IPS-NIHi7 (cell line): ENCODE data around the gene PACS1.

Experiments used
- DNase-seq: peaks from one replicate; pipeline ENCODE4 v3.0.0; 2012; ENCODE audit warnings: mixed read lengths; ENCODE audit errors: extremely low spot score

PACS1 gene

DNA sequence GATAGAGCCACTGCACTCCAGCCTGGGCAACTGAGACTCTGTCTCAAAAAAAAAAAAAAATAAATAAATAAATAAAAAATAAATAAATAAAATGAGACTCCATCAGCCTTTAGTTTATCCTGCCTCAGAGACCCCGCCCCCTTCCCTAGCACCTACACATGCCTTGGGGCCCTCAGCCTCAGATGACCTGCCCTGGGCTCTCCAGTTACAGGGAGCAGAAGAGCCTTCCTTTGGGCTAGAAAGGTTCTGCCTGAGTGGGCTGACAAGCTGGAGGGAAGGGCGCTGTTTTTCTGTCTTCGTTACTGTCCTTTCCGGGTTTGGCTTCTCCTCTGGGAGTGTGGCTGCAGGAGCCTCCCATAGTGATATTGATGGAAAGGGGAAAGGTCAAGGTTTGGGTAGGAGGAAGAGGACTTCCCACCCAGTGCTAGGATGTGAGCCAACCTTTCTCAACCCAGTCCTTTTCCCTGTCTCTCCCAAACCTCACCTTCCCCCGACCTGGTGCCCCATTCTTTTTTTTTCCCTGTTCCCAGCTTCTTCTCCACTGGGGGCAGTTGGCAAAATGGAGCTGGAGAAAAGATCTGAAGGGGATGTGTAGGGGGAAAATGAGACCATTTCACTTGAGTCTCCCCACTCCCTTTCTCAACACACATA is 19.4 kb upstream of the PACS1 start:
- no peak for DNase-seq

GRCh38 chr11:66051371-66051765 is 18.7 kb upstream of the PACS1 start:
- no peak for DNase-seq

DNA sequence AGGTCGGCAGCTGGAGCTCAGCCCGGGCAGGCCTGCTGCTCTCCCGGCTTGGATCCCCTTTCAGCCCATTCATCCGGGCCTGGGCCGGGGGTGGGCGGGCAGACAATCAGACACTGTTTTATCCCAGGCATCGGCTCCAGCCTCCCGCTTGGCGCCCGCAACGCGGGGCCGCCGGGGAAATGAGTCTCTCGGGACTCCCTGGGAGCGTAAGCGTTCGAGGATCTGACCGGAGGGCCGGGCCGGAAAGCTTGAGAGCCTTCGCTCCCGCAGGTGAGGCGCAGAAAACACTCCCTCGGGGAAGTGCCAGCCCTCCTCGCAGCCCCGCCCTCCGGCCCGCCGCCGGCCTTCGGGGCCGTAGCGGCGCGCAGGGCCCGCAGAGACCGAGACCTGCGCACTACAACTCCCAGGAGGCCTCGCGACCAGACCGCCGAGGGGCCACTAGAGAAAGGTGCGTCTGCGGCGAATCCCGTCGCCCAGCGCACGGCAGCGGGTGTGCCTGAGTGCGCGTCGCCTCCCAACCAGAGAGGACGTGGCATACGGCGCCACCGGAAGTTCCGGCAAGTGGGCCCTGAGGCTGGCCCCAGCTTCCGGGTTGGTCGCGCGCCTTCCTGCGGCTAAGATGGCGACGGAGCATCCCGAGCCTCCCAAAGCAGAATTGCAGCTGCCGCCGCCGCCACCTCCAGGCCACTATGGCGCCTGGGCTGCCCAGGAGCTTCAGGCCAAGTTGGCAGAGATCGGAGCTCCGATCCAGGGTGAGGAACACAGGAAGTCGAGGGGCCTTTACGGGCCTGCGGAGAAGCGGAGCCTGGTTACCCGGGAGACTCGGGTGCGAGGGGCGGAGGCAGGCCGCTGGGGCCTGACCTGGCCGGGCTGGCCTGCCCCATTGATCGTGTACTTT is 18.1 kb upstream of the PACS1 start, which contains the start of gene SF3B2:
Gene SF3B2, plus strand, starts transcription at position 599 of the 898 bp plus-strand sequence. Its CDS starts 21 bp downstream, at position 620.
- peak; percentile 97 for DNase-seq

DNA sequence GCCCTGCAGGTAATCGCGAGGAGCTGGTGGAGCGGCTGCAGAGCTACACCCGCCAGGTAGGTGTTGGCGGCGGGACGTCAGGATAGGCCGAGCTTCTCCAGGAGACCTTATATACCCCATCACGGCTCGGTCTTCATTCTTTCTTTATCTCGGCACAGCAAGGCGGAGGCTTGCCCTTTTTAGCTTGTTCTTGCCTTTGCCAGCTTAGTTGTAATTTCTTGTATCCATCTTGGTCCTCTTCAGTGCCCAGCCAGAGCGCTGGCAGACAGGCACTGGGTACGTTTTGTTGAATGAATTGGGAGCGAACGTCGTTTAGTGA is 17.4 kb upstream of the PACS1 start:
- DNase-seq: no peak

DNA sequence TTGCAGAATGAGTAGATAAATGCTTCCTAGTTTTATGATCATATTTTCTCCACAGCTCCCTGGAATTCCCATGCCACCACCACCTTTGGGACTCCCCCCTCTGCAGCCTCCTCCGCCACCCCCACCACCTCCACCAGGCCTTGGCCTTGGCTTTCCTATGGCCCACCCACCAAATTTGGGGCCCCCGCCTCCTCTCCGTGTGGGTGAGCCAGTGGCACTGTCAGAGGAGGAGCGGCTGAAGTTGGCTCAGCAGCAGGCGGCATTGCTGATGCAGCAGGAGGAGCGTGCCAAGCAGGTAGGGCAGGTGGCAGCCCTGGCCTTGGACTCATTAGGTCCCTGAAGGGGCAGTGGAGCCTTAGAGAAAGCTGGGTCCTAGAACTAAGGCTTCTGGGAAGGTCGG is 15.1 kb upstream of the PACS1 start:
- DNase-seq: no peak

DNA sequence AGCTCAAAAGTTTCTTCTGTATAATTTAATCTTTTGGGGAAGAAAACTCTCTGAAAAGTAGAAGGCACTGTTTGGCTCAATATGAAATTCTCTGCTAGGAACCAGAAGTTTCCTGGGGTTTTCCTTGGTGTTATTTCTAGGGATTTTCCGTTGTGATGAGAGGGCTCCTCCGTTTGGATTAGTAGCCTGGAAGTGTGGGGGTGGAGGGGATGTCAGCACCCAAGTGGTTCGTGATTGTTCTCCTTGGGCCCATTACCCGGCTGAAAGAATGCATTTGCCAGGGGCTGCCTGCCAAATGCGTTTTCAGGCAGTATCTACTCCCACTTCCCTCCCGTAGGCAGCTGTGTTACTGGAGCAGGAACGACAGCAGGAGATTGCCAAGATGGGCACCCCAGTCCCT is 13.6 kb upstream of the PACS1 start:
- DNase-seq: no peak

- DNase-seq: no peak
Measured at GRCh38 chr11:66059966-66060680, 9.9 kb upstream of the PACS1 start.

GRCh38 chr11:66061268-66061667 is 8.8 kb upstream of the PACS1 start:
- no peak for DNase-seq

GRCh38 chr11:66062408-66062807 is 7.7 kb upstream of the PACS1 start:
- DNase-seq: no peak

DNA sequence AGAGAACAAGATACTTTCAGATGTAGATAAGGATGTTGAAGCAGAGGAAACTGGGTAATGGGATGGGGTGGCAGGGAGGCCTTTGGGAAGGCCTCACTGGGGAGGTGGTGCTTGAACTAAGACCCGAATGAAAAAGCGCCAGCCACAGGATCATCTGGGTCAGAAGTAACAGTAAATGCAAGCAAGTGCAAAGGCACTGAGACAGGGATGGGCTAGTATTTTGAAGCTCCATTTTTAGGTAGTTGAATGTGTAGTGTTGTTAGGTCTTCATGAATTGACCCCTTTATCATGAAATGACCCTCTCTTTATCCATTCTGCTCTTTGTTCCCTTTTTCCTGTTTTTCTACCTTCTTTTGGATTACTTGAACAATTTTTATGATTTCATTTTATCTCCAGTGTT is 6.2 kb upstream of the PACS1 start:
- DNase-seq: no peak

DNA sequence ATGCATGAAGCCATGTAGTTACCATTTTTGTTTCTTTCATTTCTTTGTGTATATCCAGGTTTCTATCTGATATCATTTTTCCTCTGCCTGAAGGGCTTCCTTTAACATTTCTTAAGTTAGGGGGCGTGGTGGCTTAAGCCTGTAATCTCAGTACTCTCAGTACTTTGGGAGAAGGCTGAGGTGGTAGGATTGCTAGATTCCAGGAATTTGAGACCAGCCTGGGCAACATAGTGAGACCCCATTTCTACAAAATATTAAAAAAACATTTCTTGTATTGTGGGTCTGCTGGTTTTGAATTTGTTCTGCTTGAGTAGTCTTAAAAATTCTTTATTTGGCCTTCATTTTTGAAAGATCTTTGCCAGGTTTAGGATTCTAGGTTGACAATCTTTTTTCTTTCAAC is 5.5 kb upstream of the PACS1 start:
- DNase-seq: no peak

DNA sequence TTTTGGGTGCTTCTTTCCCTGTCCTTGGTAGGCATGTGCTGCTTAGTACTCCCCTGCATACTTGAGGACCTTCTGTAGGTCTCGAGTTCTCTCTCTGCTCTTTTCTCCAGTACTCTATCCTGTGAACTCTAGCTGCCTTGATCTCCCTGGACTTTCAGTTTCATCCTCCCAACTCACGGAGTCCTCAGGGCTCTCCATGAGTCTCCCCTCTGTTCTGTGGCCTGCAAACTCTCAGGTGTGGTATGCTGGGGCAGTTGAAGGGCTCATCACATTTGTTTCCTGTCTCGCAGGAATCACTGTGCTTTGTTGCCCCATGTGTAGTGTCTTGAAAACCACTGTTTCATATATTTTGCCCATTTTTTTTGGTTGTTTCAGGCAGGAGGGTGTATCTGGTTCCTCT is 3.3 kb upstream of the PACS1 start:
- DNase-seq: no peak

DNA sequence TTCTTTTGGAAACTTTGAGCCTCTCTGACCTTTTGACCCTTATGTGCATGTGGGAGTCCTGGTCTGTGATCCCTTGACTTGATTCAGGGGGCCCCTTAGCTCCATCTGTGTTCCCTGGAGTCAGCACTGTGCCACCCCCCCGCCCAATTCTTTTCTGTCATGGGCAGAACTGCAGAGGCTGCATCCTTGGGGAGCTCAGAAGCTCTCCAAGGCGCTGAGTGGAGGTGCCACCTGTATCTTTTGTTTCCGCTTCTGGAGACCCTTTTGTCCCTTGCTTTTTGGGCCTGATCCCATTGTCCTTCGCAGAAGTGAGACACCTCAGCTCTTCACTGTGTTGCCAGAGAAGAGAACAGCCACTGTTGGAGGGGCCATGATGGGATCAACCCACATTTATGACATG is 2.4 kb upstream of the PACS1 start:
- no peak for DNase-seq

GRCh38 chr11:66068154-66068821 is 1.8 kb upstream of the PACS1 start:
- peak; percentile 90 for DNase-seq

GRCh38 chr11:66068923-66069714 is 953 bp upstream of the PACS1 start:
- no peak for DNase-seq

- peak; percentile 50 for DNase-seq
Measured at GRCh38 chr11:66070604-66071380, 720 bp downstream of the PACS1 start.

GRCh38 chr11:66071381-66071801 is 1.3 kb downstream of the PACS1 start:
- DNase-seq: no peak

- DNase-seq: no peak
Measured at GRCh38 chr11:66072081-66072480, 2.0 kb downstream of the PACS1 start.

- no peak for DNase-seq
Measured at GRCh38 chr11:66072518-66072917, 2.4 kb downstream of the PACS1 start.

DNA sequence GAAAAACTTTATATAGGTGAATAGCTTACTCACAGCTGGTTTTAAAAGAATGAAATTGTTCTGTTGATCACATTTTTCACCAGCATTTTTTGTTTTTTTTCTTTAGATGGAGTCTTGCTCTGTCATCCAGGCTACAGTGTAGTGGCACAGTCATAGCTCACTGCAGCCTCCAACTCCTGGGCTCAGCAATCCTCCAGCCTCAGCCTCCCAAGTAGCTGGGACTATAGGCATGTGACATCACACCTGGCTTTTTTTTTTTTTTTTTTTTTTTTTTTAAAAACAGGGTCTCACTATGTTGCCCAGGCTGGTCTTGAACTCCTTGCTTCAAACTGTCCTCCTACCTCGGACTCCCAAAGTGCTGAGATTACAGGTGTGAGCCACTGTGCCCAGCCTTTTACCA is 3.6 kb downstream of the PACS1 start:
- DNase-seq: no peak
